ENCODE data around the gene STXBP5L. TPM values are rescaled to one million over a fixed set of nuclear protein-coding genes. Genes with fewer than 3 reads are reported as not detected.
"Not testable (repeated sequence)": the region's sequence is repeated elsewhere in the genome, so short reads cannot be mapped to it uniquely, and the experiment has no call there.

STXBP5L gene
- not detected in 2 replicates for total RNA-seq

DNA sequence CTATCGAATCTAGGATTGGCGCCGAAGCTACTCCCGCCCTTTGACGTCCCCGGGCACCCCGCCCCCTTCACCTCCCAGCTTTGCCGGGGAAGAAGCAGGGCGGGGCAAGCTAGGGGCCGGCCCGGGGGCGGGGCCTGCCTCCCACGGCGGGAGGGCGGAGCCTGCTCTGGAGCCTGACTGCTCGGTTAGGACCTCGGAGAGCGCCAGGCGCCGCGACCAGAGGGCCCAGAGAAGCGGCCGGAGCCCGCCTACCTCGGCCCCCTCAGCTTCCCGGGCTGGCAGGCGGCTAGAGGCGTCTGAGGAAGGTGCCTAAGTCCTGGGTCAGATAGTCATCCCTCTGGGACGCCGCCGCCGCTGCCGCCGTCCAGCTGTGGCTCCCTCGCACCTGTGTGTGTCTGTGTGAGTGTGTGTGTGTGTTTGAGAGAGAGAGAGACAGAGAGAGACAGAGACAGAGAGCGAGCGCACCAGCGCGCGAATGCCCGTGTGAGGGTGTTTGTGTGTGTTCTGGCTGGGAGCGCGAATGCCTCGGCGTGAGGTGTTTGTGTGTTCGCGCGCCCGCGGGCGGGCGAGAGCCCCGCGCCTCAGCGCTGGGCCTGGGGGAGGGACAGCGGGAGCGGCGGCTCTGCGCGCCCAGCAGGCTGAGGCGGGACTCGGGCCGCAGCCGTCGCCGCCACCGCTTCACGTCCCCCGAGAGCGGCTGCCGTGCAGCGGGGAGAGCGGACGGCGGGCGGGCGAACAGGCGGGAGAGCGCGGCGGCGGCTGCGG is at the start of gene STXBP5L:
Gene STXBP5L (plus strand): TSS at position 176 of the 765 bp plus-strand sequence. CDS start 1,374 bp downstream, outside the sequence.
- DNase-seq (ENCODE audit: low read depth, low spot score), result peak; percentile 41

DNA sequence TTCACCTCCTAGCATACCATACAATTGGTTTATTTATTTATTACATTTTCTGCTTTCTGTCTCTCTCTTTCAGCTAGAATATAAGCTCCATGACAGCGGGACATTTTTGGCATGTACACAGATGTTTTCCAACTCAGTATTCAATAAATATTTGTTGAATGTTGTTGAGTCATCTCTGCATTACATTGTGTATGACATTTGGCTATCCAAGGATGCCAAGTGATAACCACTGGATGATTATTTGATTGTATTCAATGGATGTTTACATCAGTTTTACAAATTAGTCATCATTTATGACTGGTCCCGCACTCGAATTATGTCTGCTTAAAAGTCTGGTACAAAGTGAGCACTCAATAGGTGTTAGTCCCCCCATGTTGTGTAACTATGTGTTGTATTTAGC is 49.5 kb upstream of the STXBP5L start:
- no peak for DNase-seq (ENCODE audit: low read depth, low spot score)

DNA sequence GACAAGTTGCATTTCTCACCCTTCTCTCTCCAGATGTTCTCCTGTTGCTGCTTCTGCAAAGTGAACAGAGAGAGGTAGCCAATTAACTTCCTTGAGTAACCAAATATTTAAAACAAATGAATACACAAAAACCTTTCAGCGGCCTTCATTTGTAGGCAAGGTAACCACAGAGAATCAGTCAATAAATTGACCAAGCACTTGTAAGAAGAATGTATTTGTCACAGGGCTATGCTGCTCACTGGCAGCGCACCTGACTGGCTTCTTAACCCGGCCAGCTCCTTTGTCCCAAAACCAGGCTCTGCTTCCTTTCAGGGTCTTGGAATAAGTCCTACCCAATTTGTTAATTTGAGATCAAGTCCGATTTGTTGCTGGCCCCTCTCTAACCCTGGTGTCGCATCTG is 43.5 kb upstream of the STXBP5L start:
- DNase-seq (ENCODE audit: low read depth, low spot score), result no peak

DNA sequence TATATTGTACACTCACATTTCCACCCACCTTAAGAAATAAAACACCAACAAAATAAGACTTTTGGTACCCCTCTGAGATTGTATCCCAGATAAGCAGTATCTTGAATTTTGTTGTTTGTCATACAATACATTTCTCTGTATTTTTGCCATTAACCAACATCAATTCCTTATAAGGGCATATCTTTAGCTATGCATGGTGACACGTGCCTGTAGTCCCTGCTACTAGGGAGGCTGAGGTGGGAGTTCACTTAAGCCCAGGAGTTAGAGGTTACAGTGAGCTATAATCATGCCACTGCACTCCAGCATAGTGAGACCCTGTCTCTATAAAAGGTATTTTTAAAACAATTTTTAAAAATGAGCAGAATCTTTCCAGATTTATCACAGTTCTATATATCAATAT is 32.5 kb upstream of the STXBP5L start:
- DNase-seq (ENCODE audit: low read depth, low spot score), result no peak

DNA sequence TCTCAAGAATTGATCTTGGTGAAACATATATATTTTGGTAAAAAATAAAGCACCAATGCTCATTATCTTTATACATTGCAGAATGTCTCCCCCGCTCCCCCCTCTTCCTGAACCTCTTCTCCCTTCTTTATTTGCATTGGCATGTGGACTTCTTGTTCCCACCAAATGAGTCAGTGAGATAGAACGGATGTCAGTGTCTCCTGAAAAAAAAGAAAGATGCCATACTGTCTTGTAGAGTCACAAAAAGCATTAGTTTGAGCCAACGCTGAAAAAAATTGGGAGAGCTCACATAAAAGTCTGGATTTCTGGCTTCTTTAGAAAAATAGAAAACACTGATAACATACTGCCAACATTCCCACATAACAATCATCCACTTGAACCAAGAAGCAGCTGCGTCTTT is 32.0 kb upstream of the STXBP5L start:
- DNase-seq (ENCODE audit: low read depth, low spot score), result no peak

DNA sequence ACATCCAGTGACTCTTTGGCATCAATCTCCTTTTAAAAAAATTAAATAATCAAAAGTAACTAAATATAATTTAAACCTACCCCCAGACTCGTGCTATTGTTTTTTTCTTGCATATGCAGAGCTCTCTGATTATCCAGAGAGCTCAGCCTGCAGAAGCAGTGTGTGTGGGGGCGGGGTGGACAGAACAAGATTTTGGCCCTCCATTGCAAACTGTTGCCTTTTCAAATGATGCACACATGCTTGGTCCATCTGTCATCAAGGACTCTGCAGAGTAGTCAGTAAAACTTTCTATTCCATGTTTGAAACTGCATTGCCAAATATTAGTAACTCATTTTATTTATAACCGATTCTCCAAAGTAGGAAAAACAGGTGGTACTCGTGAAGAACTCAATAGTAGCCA is 28.6 kb upstream of the STXBP5L start:
- no peak for DNase-seq (ENCODE audit: low read depth, low spot score)

DNA sequence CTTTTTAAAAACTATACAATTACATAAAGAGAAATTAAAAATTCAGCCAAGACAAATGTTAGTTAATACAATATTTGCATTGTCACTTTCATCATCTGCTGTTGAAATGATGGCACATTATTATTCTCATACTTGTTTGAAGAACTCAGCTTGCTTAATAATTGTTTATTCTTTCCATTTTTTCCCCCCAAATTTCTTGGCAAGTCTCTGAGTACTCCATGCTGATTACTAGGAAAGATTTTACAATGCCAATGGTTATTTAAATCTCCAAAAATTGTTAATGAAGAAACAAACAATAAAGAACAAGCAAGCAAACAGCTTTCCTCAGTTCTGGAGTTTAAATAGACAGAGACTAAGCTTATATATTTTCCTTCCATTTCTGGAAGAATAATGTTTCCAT is 15.1 kb upstream of the STXBP5L start:
- DNase-seq (ENCODE audit: low read depth, low spot score), result no peak

DNA sequence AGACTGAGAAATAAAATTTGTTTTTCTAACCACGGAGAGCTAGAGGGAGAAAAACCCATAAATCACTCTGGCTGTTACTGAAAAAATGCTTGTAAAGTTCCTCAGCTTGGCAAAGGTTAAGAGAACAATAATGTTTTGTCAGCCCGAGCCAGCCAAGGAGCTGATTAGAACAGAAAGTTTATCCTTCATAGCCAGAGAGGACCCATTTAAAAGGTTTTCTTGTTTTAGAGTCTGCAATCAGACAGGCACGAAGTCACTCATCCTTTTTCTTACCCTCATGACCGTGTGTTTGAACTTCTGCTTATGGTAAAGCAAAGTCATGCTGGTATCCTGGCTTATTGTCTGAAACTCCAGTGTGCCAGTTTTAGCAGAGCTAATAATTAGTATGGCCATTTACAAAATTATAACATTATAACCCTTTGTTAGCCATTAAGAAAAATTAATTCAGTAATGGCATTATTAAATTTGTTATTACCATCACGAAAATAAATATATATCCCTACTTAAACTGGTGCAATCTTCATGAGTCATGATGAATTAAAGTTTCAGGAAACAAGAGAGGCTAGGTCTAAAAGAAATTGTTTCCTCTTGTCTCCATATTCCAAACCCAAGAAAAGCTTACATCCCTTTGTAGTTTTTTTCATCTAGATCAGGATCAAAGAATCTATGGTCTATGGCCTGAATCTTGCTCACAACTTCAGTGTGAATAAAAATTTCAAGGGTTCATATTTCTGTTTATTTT is 13.5 kb upstream of the STXBP5L start:
- DNase-seq (ENCODE audit: low read depth, low spot score), result no peak

DNA sequence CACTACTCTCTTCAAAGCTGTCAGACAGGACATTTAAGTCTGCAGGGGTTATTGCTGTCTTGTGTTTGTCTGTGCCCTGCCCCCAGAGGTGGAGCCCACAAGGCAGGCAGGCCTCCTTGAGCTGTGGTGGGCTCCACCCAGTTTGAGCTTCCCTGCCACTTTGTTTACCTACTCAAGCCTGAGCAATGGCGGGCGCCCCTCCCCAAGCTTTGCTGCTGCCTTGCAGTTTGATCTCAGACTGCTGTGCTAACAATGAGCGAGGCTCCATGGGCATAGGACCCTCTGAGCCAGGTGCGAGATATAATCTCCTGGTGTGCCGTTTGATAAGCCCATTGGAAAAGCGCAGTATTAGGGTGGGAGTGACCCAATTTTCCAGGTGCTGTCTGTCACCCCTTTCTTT is 6.3 kb upstream of the STXBP5L start:
- not testable (repeated sequence) for DNase-seq (ENCODE audit: low read depth, low spot score)

DNA sequence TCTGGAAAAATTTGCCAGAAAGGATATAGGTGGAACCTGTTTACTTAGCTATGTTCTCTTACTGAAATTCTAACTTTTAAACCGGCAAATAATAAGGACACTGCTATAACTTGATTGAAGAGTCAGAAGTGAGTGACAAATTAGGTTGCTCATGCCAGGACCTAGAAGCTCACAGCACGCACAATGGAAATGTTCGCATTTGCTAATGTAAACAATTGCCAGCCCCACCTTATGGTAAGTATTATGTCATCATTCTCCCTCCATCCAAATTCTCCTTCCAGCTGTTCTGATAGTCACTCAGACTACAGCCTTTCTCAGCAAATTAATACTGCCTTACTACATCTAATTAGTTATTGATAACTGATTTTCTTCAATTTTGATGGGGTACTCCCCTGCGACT is 4.8 kb upstream of the STXBP5L start:
- DNase-seq (ENCODE audit: low read depth, low spot score), result no peak

DNA sequence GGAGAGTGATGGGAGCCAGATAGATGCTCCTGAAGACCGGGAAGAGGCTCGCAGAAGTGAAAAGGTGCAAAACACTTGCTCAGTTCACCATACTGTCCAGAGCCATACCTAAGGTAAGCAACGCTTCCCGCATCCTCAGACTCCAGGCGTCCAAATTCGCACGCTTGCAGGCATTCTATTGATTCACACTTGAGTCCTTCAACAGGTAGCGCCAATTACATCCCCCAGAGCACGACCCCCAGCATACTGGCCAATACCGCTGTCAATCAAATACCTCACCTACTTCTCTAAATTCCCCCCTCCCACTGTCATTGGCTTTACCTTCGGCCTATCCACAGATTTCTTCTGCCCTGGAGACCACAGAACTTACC is 361 bp upstream of the STXBP5L start:
- DNase-seq (ENCODE audit: low read depth, low spot score), result no peak

DNA sequence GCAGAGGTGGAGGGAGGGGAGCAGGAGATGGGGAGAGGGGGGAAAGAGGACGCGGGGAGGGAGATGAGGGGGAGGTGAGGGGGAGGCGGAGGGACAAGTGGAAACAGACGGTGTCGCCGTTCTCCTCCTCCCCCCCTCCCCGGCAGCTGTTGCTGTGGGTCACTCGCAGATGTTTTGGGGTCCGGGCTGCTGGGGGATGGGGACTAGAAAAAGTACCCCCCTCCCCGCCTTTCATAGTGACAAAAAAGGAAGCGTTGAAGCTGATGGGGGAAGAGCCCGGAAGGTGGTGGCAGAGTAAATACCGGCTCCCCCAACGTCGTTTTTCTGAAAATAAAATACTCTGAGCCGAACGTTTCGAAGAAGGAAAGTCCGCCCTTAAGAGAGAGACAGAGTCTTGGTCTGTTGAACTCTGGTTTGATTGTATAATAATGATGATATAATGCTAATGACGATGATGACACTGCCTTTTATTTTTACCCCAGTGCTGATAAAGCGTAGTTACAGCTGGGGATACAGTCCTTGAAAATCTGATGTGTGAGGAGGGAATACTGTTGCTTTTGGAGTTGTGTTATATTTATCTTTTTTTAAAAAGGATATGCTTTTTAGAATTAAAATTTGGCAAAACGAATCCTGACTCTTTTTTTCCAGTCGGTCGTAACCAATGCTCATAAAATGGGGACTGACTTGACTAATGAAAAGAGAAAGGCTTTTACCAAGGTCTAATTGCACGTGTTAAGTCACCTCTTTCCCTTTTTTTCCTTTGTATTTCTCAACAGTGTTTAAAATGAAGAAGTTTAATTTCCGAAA is 993 bp downstream of the STXBP5L start:
- DNase-seq (ENCODE audit: low read depth, low spot score), result no peak

DNA sequence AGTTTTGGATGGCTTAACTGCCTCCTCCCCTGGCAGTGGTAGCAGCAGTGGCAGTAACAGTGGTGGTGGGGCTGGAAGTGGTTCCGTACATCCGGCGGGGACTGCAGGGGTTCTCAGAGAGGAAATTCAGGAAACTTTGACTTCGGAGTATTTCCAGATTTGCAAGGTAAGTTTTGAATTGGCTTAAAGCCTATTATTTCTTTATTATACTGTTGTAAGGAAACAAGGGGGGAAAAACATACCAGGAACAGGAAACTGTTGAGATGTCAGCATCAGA is 1.5 kb downstream of the STXBP5L start:
- no peak for DNase-seq (ENCODE audit: low read depth, low spot score)

DNA sequence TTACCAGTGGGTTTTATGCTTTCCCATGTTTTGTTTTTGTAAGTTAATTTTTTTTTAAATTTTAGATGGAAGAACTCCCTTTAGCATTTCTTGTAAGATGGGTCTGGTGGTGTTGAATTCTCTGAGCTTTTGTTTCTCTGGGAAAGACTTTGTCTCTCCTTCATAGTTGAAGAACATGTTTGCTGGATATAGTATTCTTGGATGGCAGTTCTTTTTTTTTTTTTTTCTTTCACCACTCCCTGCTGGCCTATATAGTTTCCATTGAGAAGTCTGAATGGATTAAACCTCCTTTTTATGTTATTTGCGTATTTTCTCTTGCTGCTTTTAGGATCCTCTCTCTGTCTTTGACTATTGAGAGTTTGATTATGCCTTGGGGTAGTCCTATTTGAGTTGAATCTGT is 18.1 kb downstream of the STXBP5L start:
- no peak for DNase-seq (ENCODE audit: low read depth, low spot score)

DNA sequence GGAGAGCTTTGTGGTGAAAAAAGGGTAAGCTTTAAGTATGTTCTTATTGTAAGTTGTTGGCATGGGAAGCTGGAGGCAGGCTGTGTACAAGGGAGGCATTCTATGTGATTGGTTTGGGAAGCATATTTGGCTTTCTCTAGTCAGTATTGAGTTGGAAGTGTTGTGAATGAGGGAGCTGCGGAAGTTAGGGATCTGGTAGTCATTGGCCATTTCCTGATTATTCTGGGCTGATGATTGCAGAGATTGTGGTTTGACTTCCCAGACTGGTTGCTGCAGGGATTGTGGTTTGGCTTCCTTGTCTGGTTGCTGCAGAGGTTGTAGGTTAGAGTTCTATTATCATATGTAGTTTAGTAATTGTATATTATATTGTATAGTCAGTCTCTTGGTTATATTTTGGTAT is 21.0 kb downstream of the STXBP5L start:
- DNase-seq (ENCODE audit: low read depth, low spot score), result no peak

DNA sequence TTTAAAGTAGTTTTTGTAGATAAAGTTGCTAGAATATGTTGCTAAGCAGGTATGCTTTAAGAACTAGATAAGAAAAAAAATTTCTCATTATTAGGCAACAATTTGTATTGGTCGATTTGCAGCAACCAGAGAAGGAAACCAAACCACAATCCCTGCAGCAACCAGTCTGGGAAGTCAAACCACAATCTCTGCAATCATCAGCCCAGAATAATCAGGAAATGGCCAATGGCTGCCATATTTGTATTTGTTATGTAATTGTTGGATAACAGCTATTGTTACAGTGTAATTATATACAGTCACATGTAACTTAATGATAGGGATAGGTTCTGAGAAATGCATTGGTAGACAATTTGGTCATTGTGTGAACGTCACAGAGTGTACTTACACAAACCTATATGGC is 23.6 kb downstream of the STXBP5L start:
- DNase-seq (ENCODE audit: low read depth, low spot score), result no peak

DNA sequence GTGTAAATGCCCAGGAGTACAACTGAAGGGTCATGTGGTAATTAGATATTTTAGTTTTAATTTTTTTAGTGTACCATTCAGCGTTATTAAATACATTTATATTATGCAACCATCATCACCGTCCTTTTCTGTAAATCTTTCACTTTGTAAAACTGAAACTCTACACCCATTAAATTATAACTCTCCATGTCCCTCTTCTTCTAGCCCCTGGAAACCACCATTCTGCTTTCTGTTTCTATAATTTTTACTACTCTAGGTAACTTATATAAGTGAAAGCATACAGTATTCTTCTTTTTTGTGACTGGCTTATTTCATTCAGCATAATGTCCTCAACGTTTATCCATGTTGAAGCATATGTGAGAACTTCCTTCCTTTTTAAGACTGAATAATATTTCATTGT is 48.1 kb downstream of the STXBP5L start:
- DNase-seq (ENCODE audit: low read depth, low spot score), result no peak

DNA sequence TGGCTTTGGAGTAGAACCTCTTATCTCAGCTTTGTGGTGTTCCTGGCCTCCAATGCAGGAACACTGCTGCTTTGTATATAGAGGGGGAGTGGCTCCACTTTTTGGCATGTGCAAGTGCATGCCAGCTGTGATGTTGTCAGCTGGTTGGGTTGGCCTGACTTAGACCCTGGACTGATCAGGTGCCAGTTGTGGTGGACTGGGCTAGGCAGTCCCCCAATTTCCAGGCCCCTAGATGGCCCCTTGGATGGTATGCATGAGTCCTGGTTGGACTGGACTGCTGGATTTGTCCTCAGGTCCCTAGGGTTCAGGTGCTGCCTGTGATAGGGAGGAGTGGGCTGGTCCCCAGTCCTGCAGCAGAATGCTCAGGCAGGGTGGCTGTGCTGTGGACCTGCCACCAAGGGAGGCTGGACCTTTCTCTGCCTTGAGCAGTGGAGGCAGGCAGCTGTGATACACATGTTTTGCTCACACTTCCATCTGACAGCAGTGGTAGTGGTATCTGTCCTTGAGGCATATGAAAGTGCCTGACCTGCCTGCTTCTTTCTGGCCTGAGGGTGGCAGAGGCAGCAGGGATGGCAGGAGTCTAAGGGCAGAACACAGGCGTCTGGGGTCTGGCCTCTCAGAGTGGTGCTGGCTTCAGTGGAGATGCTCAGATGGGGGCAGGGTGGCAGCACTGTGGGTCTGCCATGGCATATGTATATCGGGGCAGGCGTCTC is 74.8 kb downstream of the STXBP5L start:
- no peak for DNase-seq (ENCODE audit: low read depth, low spot score)

DNA sequence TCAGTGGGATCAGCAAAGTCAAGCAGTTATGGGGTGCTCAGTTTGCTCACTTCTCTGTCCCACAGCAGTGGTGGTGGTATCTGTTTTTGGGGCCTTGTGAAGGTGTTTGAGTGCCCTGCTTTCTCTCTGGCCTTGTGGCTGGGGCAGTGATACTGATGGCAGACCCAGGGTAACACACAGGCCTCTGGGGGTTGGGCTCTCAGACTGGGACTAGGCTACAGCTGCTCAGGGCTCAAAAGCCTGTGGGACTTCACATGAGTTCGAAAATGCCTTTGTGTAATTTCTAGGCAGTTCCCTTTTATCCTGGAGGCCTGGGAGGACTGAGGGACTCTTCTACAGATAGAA is 75.3 kb downstream of the STXBP5L start:
- no peak for DNase-seq (ENCODE audit: low read depth, low spot score)

DNA sequence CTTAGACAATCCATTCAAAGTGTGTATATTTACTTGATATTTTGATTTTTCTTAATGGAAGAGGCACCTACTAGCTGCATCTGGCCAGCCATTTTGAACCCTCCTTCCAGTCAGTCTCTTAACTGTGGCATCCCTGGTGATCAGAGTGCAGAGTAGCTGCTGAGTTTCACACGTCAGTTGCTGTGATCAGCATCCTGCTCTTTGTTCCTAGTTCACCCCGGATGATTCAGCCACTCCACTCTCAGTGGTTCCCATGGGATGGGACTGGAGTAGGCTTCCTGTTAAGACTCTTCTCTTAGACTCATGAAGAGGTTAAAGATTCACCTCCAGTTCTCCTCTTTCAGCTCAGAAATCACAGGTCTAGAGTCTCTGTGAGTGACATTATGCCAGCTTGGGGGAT is 75.8 kb downstream of the STXBP5L start:
- no peak for DNase-seq (ENCODE audit: low read depth, low spot score)

DNA sequence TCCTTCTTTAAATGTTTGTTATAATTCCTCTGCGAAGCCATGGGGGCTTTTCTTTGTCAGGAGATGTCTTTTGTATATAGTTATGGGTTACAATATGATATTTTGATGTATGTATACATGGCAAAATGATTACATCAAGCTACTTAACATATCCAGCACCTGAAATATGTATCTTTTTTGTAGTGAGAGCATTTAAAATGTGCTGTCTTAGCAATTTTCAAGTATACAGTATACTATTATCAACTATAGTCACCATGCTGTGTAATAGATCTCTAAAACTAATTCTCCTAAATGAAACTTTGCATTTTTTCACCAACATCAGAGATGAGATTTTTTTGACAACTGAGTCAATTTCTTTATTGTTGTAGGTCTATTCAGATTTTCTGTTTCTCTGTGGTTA is 77.2 kb downstream of the STXBP5L start:
- DNase-seq (ENCODE audit: low read depth, low spot score), result no peak

DNA sequence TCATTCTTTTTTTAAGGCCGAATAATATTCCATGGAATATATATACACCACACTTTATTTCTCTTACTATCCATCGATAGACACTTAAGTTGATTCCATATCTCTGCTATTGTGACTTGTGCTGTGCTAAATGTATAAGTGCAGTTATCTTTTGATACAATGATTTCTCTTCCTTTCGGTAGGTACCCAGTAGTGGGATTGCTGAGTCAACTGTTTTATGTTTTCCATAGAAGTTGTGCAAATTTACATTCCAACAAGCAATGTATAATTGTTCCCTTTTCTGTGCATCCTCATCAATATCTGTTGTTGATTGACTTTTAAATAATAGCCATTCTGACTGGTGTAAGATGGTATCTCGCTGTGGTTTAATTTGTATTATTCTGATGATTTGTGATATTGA is 81.0 kb downstream of the STXBP5L start:
- no peak for DNase-seq (ENCODE audit: low read depth, low spot score)

Data from pulmonary artery endothelial cell (primary cell).